Measurements from ENCODE around the gene DIP2B. TPM values are rescaled to one million over a fixed set of nuclear protein-coding genes. Genes with fewer than 3 reads are reported as not detected.

DIP2B gene
- total RNA-seq, 2 experiments from 2014 or later, result 21.2 to 23.7 TPM

DNA sequence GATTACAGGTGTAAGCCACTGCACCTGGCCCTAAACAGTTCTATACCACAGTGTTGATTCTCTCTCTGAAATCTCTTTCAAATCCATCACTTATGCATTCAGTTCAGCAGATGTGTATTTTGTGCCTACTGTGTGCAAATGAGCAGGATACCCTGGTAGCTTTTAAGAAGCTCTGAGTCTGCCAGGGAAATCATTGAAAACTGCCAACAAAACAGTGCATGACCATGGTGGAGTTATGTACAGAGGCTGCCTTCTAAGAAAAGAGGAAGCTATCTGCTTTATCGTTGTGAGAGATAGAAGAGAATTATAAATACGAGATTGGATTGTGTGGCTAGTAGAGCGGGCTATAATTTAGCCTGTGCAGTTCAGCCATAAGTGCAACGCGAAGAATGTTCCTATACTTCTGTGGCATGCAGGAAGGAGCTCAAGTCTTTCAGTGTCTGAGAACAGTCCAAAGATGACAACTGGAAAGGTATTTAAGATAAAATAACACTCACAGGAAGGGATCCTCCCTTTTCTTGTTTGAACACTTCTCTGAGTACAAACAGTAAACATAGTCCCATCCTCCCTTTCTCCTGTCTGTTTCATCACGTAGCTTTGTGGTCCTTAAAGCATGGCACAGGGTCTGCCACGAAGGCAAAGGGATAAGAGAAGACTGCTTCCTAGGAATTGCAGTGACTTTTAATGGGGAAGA, 4.3 kb downstream of the DIP2B start:
- Mint-ChIP-seq H3K36me3 (ENCODE audit: low read depth) (peaks cover 7% of the 10 kb centered on the region), H3K9me3 (no peaks in the 10 kb centered on the region), H3K27me3 (no peaks in the 10 kb centered on the region), H3K4me3 (peak overlapping the region; percentile 7), H3K4me1 (ENCODE audit: low read depth) (peaks cover 56% of the 10 kb centered on the region), H3K27ac (peak overlapping the region; percentile 73)
- ATAC-seq, result no peak
- intact Hi-C loops (cut with micrococcal nuclease), result loop anchor here (5.0 to 10.0 kb wide), 3 partner anchors 38 to 226 kb away; no protein-coding TSS in a partner anchor
- DNase-seq, result no peak
- ChIA-PET POLR2A (interaction anchor here (0.9 to 2.5 kb wide), 8 partner anchors 7 to 516 kb away, joined by 3 to 9 read pairs (median 4); no protein-coding TSS in a partner anchor), CTCF (interaction anchor here (1.0 to 10.1 kb wide), 10 partner anchors 23 to 132 kb away, joined by 3 to 169 read pairs (median 4); no protein-coding TSS in a partner anchor)
- TF ChIP-seq, protein P1, sequence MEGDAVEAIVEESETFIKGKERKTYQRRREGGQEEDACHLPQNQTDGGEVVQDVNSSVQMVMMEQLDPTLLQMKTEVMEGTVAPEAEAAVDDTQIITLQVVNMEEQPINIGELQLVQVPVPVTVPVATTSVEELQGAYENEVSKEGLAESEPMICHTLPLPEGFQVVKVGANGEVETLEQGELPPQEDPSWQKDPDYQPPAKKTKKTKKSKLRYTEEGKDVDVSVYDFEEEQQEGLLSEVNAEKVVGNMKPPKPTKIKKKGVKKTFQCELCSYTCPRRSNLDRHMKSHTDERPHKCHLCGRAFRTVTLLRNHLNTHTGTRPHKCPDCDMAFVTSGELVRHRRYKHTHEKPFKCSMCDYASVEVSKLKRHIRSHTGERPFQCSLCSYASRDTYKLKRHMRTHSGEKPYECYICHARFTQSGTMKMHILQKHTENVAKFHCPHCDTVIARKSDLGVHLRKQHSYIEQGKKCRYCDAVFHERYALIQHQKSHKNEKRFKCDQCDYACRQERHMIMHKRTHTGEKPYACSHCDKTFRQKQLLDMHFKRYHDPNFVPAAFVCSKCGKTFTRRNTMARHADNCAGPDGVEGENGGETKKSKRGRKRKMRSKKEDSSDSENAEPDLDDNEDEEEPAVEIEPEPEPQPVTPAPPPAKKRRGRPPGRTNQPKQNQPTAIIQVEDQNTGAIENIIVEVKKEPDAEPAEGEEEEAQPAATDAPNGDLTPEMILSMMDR (IDR thresholded peaks at IDR 0.05), result no peak

DNA sequence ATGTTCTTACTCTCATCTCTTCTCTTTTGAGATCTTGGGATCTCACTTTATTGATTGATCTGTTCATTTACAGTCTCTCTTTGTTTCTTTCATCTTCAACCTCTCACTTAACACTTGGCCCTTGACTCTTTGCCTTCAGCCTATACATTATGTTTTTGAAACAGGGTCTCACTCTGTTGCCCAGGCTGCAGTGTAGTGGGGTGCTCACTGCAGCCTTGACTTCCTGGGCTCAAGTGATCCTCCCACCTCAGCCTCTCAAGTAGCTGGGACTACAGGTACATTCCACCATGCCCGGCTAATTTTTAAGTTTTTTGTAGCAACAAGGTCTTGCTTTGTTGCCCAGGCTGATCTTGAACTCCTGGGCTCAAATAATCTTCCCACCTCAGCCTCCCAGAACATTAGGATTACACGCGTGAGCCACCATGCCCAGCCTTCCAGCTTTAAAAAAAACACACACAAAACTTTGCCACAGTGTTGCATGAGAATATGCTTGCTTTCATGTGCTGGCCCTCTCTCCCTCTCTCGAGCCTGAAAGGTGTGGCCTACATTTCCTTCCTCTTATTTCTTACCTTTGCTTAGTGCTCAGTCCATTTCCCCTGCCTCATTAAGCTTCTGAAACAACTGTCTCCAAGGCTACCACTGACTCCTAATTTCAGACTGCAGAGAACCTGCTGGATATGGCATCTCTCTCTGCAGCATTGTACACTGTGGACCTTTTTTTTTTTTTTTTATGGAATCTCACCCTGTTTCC, 9.9 kb downstream of the DIP2B start:
- CTCF ChIA-PET, result interaction anchor here (1.1 kb wide), 1 partner anchor 9 kb away, joined by 3 read pairs; the partner anchor contains the start of gene DIP2B
- Mint-ChIP-seq H3K27ac (peak overlapping the region; percentile 82), H3K4me3 (no peak overlapping the region), H3K27me3 (no peaks in the 10 kb centered on the region), H3K9me3 (peaks cover 3% of the 10 kb centered on the region), H3K4me1 (ENCODE audit: low read depth) (peaks cover 45% of the 10 kb centered on the region), H3K36me3 (ENCODE audit: low read depth) (peaks cover 16% of the 10 kb centered on the region)
- TF ChIP-seq, protein P1 (IDR thresholded peaks at IDR 0.05), result no peak
- POLR2A ChIA-PET, result interaction anchor here (2.1 kb wide), 1 partner anchor 10 kb away, joined by 6 read pairs; the partner anchor contains the start of gene DIP2B
- no peak for ATAC-seq
- DNase-seq, result no peak
- intact Hi-C loops (cut with micrococcal nuclease), result no loop called here

DNA sequence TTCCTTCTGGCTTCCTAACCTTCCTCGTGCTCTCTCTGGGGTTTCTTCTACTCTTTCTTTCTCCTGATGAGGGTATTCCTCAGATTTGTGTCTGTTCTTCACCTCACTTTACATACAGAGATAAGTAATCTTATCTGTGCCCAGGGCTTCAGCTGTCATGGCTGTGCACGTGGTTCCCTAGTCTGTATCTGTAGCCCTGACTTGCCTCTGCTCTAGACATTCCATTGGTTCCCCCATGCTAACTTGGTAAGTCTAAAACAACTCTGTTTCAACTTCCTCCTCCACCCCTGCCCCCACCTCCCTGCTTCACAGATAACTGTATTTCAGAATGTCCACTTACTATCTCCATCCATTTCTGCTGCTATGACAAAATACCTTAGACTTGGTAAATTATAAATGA, 10.8 kb downstream of the DIP2B start:
- DNase-seq (no peak), ATAC-seq (no peak)
- Mint-ChIP-seq H3K36me3 (ENCODE audit: low read depth) (peaks cover 15% of the 10 kb centered on the region), H3K4me3 (no peak overlapping the region), H3K27me3 (no peaks in the 10 kb centered on the region), H3K9me3 (peaks cover 3% of the 10 kb centered on the region), H3K4me1 (ENCODE audit: low read depth) (peaks cover 44% of the 10 kb centered on the region), H3K27ac (peak overlapping the region; percentile 82)
- POLR2A ChIA-PET, result interaction anchor here (0.7 to 1.8 kb wide), 4 partner anchors 7 to 106 kb away, joined by 3 to 6 read pairs (median 4); no protein-coding TSS in a partner anchor
- CTCF ChIA-PET, result interaction anchor here (1.5 to 1.6 kb wide), 2 partner anchors 11 to 122 kb away, joined by 4 to 5 read pairs; partner anchors contain the start of gene DIP2B
- TF ChIP-seq, protein P1 (IDR thresholded peaks at IDR 0.05), result no peak
- intact Hi-C loops (cut with micrococcal nuclease), result no loop called here

DNA sequence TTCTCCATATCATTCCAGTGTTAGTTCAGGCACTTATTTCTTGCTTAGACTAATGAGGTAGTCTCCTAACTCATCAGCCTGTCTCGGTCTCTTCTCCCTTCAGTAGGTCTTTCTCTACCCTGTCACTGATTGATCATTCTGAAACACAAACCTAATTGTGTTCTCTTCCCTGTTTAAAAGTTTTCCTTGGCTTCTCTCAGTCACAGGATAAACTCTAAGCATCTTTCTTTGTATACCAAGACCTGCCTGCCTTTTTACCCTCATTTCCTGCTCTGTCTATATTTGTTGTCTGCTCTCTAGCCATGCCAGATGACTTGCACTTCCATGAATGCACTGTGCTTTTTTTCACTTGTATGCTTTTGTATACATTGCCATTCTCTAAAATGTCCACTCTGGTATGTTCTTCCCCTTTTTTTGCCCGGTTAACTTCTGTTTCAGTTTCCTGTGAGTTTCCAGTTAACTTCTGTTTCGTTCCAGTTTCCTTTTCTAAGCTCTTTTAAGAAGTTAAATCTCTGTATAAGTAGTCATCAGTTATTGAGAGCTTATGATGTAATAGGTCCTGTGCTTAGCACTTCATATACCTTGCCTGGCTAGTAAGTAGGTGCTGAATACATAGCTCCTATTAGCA, 12.8 kb downstream of the DIP2B start:
- DNase-seq, result no peak
- ChIA-PET CTCF (interaction anchor here (1.1 kb wide), 1 partner anchor 13 kb away, joined by 6 read pairs; the partner anchor contains the start of gene DIP2B), POLR2A (interaction anchor here (0.6 to 6.0 kb wide), 7 partner anchors 9 to 307 kb away, joined by 3 to 36 read pairs (median 3); no protein-coding TSS in a partner anchor)
- H3K36me3 Mint-ChIP-seq (ENCODE audit: low read depth), result peaks cover 17% of the 10 kb centered on the region
- H3K4me1 Mint-ChIP-seq (ENCODE audit: low read depth), result peaks cover 48% of the 10 kb centered on the region
- H3K27me3 Mint-ChIP-seq, result no peaks in the 10 kb centered on the region
- peak; percentile 90 for ATAC-seq
- TF ChIP-seq, protein P1 (IDR thresholded peaks at IDR 0.05), result no peak
- no peak overlapping the region for H3K4me3 Mint-ChIP-seq
- intact Hi-C loops (cut with micrococcal nuclease), result no loop called here
- H3K27ac Mint-ChIP-seq, result no peak overlapping the region
- peaks cover 3% of the 10 kb centered on the region for H3K9me3 Mint-ChIP-seq

All from activated CD8-positive, alpha-beta T cell treated with anti-CD3 and anti-CD28 coated beads for 36 hours (primary cell).